GM21717 (cell line): ENCODE data around the gene GMPR.
"Not testable (repeated sequence)": the region's sequence is repeated elsewhere in the genome, so short reads cannot be mapped to it uniquely, and the experiment has no call there.

Source experiments
- ATAC-seq: cut with Tn5 transposase; IDR thresholded peaks from one replicate; pipeline ENCODE4 v1.9.1; 2021; ENCODE audit warnings: mild to moderate bottlenecking, moderate library complexity; ENCODE audit not compliant: unreplicated experiment

GMPR gene

DNA sequence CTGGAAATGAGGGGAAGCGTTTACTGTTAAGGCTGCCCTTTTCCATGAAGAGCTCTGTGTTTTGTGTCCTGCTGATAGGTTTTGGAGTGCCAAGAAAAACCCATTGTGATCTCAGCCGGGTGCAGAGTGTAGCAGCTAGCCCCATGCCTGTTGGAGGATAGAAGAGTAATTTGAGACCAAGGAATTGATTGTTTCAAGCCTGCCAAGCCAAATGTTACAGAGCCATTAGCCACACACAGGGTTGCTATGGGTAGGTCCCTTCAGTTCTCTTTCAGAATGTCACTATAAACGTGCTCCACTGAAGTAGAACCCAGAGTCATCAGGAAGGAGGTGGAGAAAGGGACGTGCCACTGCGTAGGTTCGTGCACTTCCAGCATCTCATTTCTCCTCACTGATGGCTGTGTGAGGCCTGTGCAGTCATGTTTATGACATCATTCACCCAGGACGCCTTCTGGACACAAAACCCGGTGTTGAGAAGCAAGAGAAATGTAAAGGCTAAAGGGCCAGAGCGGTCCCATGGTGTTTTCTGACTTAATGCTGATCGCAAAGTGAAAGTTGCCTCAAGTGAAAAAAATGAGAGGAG lies 6.6 kb downstream of the GMPR start:
- ATAC-seq, result no peak

GRCh38 chr6:16248271-16248853 lies 10.0 kb downstream of the GMPR start:
- no peak for ATAC-seq

DNA sequence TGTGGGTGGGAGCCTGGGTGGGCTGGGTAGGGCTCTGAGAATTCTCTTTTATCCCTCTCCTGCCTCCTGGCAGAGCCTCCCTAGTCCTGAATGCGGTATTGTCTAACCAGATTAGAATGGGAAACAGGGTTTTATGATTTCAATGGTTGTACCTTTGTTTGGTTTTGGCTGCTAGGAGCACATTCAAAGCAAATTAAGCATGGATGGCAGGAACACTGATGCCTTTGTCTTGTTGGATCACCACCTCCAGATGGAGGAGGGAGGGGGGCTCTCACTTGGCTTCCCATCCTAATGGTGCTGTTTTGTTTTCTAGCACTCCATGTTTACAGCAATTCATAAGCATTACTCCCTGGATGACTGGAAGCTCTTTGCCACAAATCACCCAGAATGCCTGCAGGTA lies 11.6 kb downstream of the GMPR start:
- no peak for ATAC-seq

DNA sequence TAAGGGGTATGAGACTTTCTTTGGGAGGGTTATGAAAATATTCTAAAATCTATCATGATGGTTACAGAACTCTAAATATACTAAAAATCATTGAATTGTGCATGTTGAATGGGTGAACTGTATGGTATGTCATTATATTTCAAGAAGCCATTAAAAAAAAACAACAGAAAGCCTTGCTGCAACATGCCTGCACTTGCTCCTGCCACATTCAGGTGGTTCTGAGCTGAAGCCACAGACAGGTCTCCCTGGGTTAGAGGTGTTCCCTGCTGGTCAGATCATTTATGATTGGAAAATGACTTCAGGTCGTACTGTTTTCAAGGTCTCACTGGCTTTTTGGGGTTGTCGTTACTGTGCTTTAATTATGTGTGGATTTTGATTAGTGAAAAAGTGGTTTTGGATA lies 13.3 kb downstream of the GMPR start:
- no peak for ATAC-seq

GRCh38 chr6:16252686-16253299 lies 14.4 kb downstream of the GMPR start:
- ATAC-seq, result no peak

- ATAC-seq, result no peak
Measured at GRCh38 chr6:16253399-16254144, 15.2 kb downstream of the GMPR start.

- ATAC-seq, result no peak
Measured at GRCh38 chr6:16254535-16254934, 16.1 kb downstream of the GMPR start.

DNA sequence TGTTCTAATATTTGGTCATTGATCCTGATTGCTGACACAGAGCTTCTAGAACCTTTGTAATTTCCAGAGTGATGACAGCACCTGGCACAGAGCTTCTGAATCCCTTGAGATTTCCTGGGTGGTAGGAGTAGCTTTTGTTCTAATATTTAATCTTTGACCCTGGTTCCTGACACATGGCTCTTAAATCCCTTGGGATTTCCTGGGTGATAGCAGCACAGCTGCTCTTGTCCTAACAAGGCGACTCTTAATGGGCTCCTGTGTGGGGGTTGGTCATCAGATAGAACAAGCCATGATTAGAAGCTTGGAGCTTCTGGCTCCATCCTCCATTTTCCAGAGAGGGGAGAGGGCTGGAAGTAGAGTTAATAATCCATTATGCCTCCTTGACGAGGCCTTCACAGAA lies 18.4 kb downstream of the GMPR start:
- no peak for ATAC-seq

DNA sequence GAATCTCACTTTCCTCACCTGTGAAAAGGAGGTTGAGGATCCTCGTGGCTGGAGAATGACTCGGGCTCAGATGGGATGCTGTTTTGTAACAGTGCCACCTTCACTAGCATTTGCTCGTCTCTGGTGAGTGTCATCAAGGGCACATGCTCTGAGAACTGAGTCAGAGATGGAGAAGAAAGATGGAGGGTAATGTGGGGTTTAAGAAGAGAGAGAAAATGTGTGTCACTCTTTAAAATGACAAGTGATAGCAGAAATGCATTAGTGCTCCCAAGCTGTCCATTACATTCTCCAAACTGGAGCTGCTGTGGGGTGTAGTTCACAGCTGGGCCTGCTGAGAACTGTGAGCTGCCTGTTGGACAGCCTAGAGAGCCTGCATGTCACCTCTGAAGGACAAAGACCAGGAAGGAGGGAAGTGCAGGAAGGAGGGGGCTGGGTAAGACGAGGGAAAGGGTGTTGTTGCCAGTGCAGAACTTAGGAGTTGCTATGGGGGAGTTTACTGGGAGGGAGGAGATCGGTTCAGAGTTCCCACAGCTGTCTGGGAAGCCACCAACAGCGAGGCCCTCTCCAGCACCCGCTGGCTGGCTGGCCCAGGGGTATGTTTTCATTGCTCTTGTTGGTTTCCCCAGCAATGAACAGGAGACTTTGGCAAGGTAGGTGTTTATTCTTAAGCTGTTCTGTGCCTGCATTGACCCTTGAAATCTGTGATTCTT lies 19.8 kb downstream of the GMPR start:
- ATAC-seq, result no peak

- ATAC-seq, result no peak
Measured at GRCh38 chr6:16258709-16259075, 20.3 kb downstream of the GMPR start.

DNA sequence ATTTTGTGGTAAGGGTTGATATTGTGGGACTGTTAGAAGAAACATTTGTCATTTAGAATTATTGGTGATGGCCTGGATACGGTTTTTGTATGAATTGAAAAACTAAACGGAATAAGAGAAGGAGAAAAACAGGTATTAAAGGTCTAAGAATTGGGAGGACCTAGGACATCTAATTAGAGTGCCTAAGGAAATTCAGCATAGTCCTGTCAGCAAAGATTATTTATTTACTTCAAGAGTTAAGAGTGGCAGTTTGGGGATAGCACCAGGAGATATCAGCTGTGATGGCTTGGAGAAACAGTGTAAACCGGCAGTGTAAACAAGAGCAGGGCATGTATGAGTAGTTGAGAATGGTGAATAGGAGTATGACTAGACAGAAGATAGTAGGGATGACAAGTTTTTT lies 21.2 kb downstream of the GMPR start:
- not testable (repeated sequence) for ATAC-seq

DNA sequence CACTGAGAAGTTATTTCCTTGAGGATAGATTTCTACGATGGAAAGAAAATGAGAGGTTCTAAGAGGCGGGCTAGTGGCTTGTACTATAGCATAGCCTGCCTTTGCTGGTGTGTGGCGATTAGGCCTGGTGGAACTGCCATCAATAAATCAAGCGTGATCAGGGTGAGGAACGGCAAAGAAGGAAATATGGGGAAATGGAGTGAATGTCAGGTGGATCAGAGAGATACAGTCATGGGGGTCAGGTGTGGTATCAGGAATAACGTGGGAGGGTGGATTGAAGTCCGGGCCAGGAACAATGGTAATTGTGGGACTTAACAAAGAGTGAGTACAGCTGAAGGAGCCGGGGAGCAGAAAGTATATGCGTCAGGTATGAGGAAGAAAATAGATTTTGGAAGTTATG lies 22.2 kb downstream of the GMPR start:
- ATAC-seq, result not testable (repeated sequence)

DNA sequence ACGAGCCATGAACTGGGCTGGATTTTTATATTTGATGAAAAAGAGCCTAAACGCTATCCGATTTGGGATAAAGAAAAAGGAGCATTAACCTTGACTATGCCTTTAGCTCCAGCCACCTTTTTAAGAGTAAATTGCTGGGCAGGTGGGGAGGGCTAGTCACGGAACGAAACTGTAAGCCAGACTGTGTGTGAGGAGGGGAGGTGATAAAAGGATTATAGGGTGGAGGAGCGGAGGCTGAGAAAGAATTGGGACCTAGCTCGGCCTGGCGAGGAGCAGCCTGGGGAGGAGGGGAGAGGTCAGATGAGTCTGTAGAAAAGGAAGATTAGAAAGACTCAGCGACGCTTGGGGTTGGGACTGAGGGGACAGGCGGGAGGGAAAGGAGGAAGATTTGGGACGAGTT lies 24.4 kb downstream of the GMPR start:
- not testable (repeated sequence) for ATAC-seq

- ATAC-seq, result not testable (repeated sequence)
Measured at GRCh38 chr6:16263464-16264099, 25.2 kb downstream of the GMPR start.

- no peak for ATAC-seq
Measured at GRCh38 chr6:16264785-16265184, 26.4 kb downstream of the GMPR start.

DNA sequence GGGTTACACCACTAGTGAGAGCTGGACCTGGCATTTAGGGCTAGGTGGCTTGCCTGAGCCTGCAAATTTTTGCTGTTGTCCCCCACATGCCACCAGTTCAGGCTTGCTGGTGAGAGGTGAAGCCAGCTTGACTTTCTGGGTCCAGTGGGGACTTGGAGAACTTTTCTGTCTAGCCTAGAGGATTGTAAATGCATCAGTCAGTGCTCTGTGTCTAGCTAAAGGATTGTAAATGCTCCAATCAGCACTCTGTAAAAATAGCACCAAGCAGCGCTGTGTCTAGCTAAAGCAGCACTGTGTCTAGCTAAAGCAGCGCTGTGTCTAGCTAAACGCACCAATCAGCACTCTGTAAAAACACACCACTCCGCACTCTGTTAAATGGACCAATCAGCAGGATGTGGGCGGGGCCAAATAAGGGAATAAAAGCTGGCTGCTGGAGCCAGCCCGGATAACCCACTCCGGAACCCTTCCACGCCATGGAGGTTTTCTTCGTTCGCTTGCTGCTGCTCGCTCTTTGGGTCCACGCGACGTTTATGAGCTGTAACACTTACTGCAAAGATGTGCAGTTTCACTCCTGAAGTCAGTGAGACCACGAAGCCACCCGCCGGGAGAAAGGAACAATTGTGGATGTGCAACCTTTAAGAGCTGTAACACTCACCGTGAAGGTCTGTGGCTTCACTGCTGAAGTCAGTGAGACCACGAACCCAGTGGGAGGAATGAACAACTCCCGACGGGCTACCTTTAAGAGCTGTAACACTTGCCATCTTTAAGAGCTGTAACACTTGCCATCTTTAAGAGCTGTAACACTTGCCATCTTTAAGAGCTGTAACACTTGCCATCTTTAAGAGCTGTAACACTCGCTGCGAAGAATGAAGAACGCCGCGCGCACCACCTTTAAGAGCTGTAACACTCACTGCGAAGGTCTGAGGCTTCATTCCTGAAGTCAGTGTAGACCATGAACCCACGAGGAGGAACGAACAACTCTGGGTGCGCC lies 27.3 kb downstream of the GMPR start:
- ATAC-seq, result no peak

DNA sequence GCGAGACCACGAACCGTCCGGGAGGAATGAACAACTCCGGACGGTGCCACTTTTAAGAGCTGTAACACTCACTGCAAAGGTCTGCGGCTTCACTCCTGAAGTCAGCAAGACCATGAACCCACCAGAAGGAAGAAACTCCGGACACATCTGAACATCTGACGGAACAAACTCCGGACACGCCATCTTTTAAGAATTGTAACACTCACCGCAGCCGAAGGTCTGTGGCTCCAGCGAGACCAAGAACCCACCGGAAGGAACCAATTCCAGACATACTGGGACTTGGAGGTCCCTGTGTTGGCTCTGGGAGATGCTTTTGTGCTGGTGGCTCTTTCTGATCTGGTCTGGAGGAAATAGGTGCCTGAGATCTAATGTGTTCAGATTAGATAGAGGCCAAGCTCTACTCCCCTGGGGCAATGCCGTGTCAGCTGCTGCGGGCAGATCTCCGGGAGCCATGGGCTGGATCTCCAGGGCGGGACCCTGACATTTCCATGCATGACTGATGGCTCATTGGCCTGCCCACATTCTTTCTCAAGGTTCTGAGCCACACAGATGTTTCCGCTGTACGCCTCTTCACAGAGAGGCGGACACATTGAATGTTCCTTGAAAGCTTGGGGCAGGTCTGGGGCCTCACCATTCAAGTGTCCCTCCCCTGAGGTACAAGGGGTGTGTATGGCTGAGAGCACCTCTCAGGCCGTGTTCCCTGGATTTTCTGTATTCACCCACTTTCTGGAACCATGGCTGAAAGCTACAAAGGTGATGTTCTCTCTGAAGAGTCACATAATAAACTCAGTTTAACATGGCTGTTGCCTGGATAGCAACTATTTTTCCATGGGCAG lies 29.3 kb downstream of the GMPR start:
- no peak for ATAC-seq

- not testable (repeated sequence) for ATAC-seq
Measured at GRCh38 chr6:16269442-16270070, 31.2 kb downstream of the GMPR start.
